CD4-positive, alpha-beta T cell (primary cell): ENCODE results near the gene RALGPS1. TPM values are rescaled to one million over a fixed set of nuclear protein-coding genes. Genes with fewer than 3 reads are reported as not detected.

Experiments
- ATAC-seq: fragments of 200-7000 bp; cut with Tn5 transposase; one replicate; pipeline ENCODE4 v1.10.0; 2022; ENCODE audit warnings: mild to moderate bottlenecking; ENCODE audit not compliant: poor library complexity
- CTCF ChIA-PET: fragments of 350-600 bp; sonication (Branson Sonifier 250); formaldehyde crosslinking; loops from one replicate; lab custom pipeline; 2021; ENCODE audit warnings: antibody characterized with exemption, inconsistent platforms; lab: Charles Lee
- POLR2A ChIA-PET: fragments of 350-600 bp; sonication (Branson Sonifier 250); formaldehyde crosslinking; loops from one replicate; lab custom pipeline; 2021; ENCODE audit warnings: antibody characterized with exemption, inconsistent platforms; lab: Charles Lee
- DNase-seq, 14 experiments: peaks; one replicate each; pipeline ENCODE4 v3.0.0-alpha.2; 2013 to 2020; ENCODE audit warnings: mixed read lengths in 2 of 14
- H3K27ac ChIP-seq, 2 donors: one replicate each; pipeline versions ENCODE4 v1.5.1 to v1.7.0; 2013; ENCODE audit warnings: low read length in 2 of 2, low read depth in 1 of 2, mild to moderate bottlenecking in 1 of 2
- H3K27me3 ChIP-seq, 2 experiments: 1 replicate in 1 of 2; 2 replicates in 1 of 2; pipeline versions ENCODE4 v1.6.1 to v1.7.0; 2013; ENCODE audit warnings: low read length in 2 of 2, control low read depth in 1 of 2, mild to moderate bottlenecking in 1 of 2, moderate library complexity in 1 of 2; ENCODE audit not compliant: insufficient read depth in 2 of 2, control insufficient read depth in 1 of 2
- H3K36me3 ChIP-seq: one replicate; pipeline ENCODE4 v1.6.1; 2013; ENCODE audit warnings: low read length, control low read depth; ENCODE audit not compliant: insufficient read depth
- H3K4me1 ChIP-seq: one replicate; pipeline ENCODE4 v1.6.1; 2013; ENCODE audit warnings: low read length, control low read depth; ENCODE audit not compliant: insufficient read depth
- H3K4me3 ChIP-seq: one replicate; pipeline ENCODE4 v1.5.1; 2013; ENCODE audit warnings: mild to moderate bottlenecking, low read length, moderate library complexity
- H3K9me3 ChIP-seq, 2 experiments: 1 replicate in 1 of 2; 2 replicates in 1 of 2; pipeline versions ENCODE4 v1.6.1 to v1.7.0; 2013; ENCODE audit warnings: low read length in 2 of 2, mild to moderate bottlenecking in 2 of 2, control low read depth in 1 of 2, moderate library complexity in 1 of 2; ENCODE audit not compliant: control insufficient read depth in 1 of 2, insufficient read depth in 1 of 2
- H3K27ac Mint-ChIP-seq: one replicate; pipeline ENCODE4 v1.8.0; 2020; ENCODE audit warnings: mixed read lengths
- H3K27me3 Mint-ChIP-seq: one replicate; pipeline ENCODE4 v1.8.0; 2021; ENCODE audit warnings: mixed read lengths
- H3K36me3 Mint-ChIP-seq: one replicate; pipeline ENCODE4 v1.8.0; 2021; ENCODE audit warnings: low read depth, mixed read lengths
- H3K4me1 Mint-ChIP-seq: one replicate; pipeline ENCODE4 v1.8.0; 2021; ENCODE audit warnings: low read depth, mixed read lengths
- H3K4me3 Mint-ChIP-seq: one replicate; pipeline ENCODE4 v1.8.0; 2020; ENCODE audit warnings: mild to moderate bottlenecking, mixed read lengths
- H3K9me3 Mint-ChIP-seq: one replicate; pipeline ENCODE4 v1.8.0; 2020; ENCODE audit warnings: mixed read lengths
- CTCF ChIP-seq: fragments of 200-600 bp; IDR thresholded peaks from one replicate; pipeline ENCODE4 v1.8.0; 2022; ENCODE audit warnings: antibody characterized with exemption, mild to moderate bottlenecking
- intact Hi-C, 2 experiments: fragments of 100-400 bp; cut with DNase I in 1 of 2; cut with micrococcal nuclease in 1 of 2; formaldehyde crosslinking; loops; one replicate each; pipeline versions ENCODE4 v1.15.1 to v1.9.0; 2023 to 2025; cut with DNase I, micrococcal nuclease
- total RNA-seq, 174 experiments: library from RNA in 2 of 174; stranded (reverse) in 2 of 174; gene quantifications; one replicate each; pipeline ENCODE4 v1.2.3 and lab custom pipeline; 2021 to 2026

Gene RALGPS1
- total RNA-seq, 2 experiments from 2014 or later = 5.8 to 6.3 TPM

- no peak for ATAC-seq
- H3K27ac Mint-ChIP-seq = no peak overlapping the region
- H3K4me1 ChIP-seq = peaks cover under 1% of the 10 kb centered on the region
- no peaks in the 10 kb centered on the region for H3K36me3 Mint-ChIP-seq
- ChIA-PET CTCF (interaction anchor here (1.4 kb wide), 1 partner anchor 13 kb away, joined by 4 read pairs; no protein-coding TSS in a partner anchor), POLR2A (no interaction called here)
- peaks cover 2 to 38% of the 10 kb centered on the region in 2 experiments for H3K27me3 ChIP-seq
- no peaks in the 10 kb centered on the region for H3K36me3 ChIP-seq
- H3K9me3 Mint-ChIP-seq = no peaks in the 10 kb centered on the region
- H3K4me3 Mint-ChIP-seq = no peak overlapping the region
- no peak for TF ChIP-seq CTCF
- no peak overlapping the region for H3K27ac ChIP-seq
- peaks cover 1% of the 10 kb centered on the region for H3K4me1 Mint-ChIP-seq
- H3K27me3 Mint-ChIP-seq = peaks cover 73% of the 10 kb centered on the region
- H3K9me3 ChIP-seq = no peaks in the 10 kb centered on the region
- H3K4me3 ChIP-seq = no peak overlapping the region
- no peak for DNase-seq
- intact Hi-C loops = no loop called here
Measured at GRCh38 chr9:127231666-127232065, 317.1 kb downstream of the RALGPS1 start.

- CTCF ChIA-PET = no interaction called here
- Mint-ChIP-seq H3K9me3 (no peaks in the 10 kb centered on the region), H3K27me3 (peaks cover 80% of the 10 kb centered on the region), H3K4me3 (no peak overlapping the region), H3K36me3 (no peaks in the 10 kb centered on the region), H3K27ac (no peak overlapping the region), H3K4me1 (no peaks in the 10 kb centered on the region)
- POLR2A ChIA-PET = no interaction called here
- Histone ChIP-seq H3K4me3 (no peak overlapping the region), H3K4me1 (no peaks in the 10 kb centered on the region), H3K36me3 (no peaks in the 10 kb centered on the region), H3K27ac (no peak overlapping the region), H3K9me3 (no peaks in the 10 kb centered on the region), H3K27me3 (peaks cover 2 to 38% of the 10 kb centered on the region in 2 experiments)
- intact Hi-C loops = no loop called here
- no peak for ATAC-seq
- TF ChIP-seq CTCF = no peak
- no peak for DNase-seq
Measured at GRCh38 chr9:127232833-127233549, 318.4 kb downstream of the RALGPS1 start.

- DNase-seq (no peak), ATAC-seq (no peak)
- ChIA-PET CTCF (no interaction called here), POLR2A (no interaction called here)
- peaks cover 81% of the 10 kb centered on the region for H3K27me3 Mint-ChIP-seq
- Histone ChIP-seq H3K36me3 (no peaks in the 10 kb centered on the region), H3K27me3 (peaks cover 2 to 38% of the 10 kb centered on the region in 2 experiments), H3K9me3 (no peaks in the 10 kb centered on the region), H3K27ac (no peak overlapping the region), H3K4me3 (no peak overlapping the region), H3K4me1 (no peaks in the 10 kb centered on the region)
- no peak for TF ChIP-seq CTCF
- no peaks in the 10 kb centered on the region for H3K36me3 Mint-ChIP-seq
- H3K27ac Mint-ChIP-seq = no peak overlapping the region
- no peak overlapping the region for H3K4me3 Mint-ChIP-seq
- H3K9me3 Mint-ChIP-seq = no peaks in the 10 kb centered on the region
- intact Hi-C loops = no loop called here
- H3K4me1 Mint-ChIP-seq = no peaks in the 10 kb centered on the region
Measured at GRCh38 chr9:127233550-127233949, 319.0 kb downstream of the RALGPS1 start.
